H9 (cell line): Measurements from ENCODE around the gene HIPK2. TPM values are rescaled to one million over a fixed set of nuclear protein-coding genes. Genes with fewer than 3 reads are reported as not detected.

Experiments used
- DNase-seq: peaks from one replicate; pipeline ENCODE4 v3.0.0-alpha.2; 2017
- H2AFZ ChIP-seq: one replicate; pipeline ENCODE4 v1.6.1; 2013; ENCODE audit warnings: mild to moderate bottlenecking, low read length, control low read depth, moderate library complexity
- H2AK5ac ChIP-seq: 2 replicates; pipeline ENCODE4 v1.6.1; 2013; ENCODE audit warnings: low read length, control low read depth, mixed read lengths; ENCODE audit not compliant: insufficient read length
- H2BK120ac ChIP-seq: one replicate; pipeline ENCODE4 v1.6.1; 2013; ENCODE audit warnings: low read depth, mild to moderate bottlenecking, low read length, control low read depth, inconsistent platforms; ENCODE audit not compliant: poor library complexity, severe bottlenecking
- H2BK12ac ChIP-seq: 2 replicates; pipeline ENCODE4 v1.6.1; 2013; ENCODE audit warnings: low read length, control low read depth, mixed read lengths, low read depth; ENCODE audit not compliant: insufficient read length
- H2BK15ac ChIP-seq: 2 replicates; pipeline ENCODE4 v1.6.1; 2013; ENCODE audit warnings: low read depth, low read length, control low read depth
- H2BK20ac ChIP-seq: one replicate; pipeline ENCODE4 v1.6.1; 2013; ENCODE audit warnings: low read depth, mild to moderate bottlenecking, low read length, control low read depth, inconsistent platforms; ENCODE audit not compliant: poor library complexity, severe bottlenecking
- H2BK5ac ChIP-seq: 2 replicates; pipeline ENCODE4 v1.6.1; 2013; ENCODE audit warnings: low read length, control low read depth, mixed read lengths; ENCODE audit not compliant: insufficient read length
- H3K14ac ChIP-seq: 2 replicates; pipeline ENCODE4 v1.6.1; 2013; ENCODE audit warnings: low read length, control low read depth; ENCODE audit not compliant: insufficient read depth
- H3K18ac ChIP-seq: 2 replicates; pipeline ENCODE4 v1.6.1; 2013; ENCODE audit warnings: low read depth, mild to moderate bottlenecking, mixed read lengths, low read length, control low read depth; ENCODE audit not compliant: insufficient read length
- H3K23ac ChIP-seq: 2 replicates; pipeline ENCODE4 v1.6.1; 2013; ENCODE audit warnings: low read length, control low read depth, mixed read lengths, low read depth; ENCODE audit not compliant: insufficient read length
- H3K23me2 ChIP-seq: 2 replicates; pipeline ENCODE4 v1.6.1; 2013; ENCODE audit warnings: low read depth, mild to moderate bottlenecking, mixed read lengths, low read length, control low read depth; ENCODE audit not compliant: insufficient read length, poor library complexity, severe bottlenecking
- H3K27ac ChIP-seq: 2 replicates; pipeline ENCODE4 v1.5.1; 2013; ENCODE audit warnings: low read length, control low read depth, mixed read lengths, low read depth; ENCODE audit not compliant: insufficient read length
- H3K27me3 ChIP-seq: 2 replicates; pipeline ENCODE4 v1.6.1; 2013; ENCODE audit warnings: low read length, control low read depth, inconsistent platforms; ENCODE audit not compliant: insufficient read depth
- H3K4ac ChIP-seq: 2 replicates; pipeline ENCODE4 v1.6.1; 2013; ENCODE audit warnings: low read depth, mild to moderate bottlenecking, control low read depth, inconsistent platforms, low read length, moderate library complexity
- H3K4me1 ChIP-seq: 2 replicates; pipeline ENCODE4 v1.6.1; 2013; ENCODE audit warnings: low read length, control low read depth, inconsistent platforms; ENCODE audit not compliant: insufficient read depth
- H3K4me2 ChIP-seq: 2 replicates; pipeline ENCODE4 v1.6.1; 2013; ENCODE audit warnings: low read length, control low read depth, mixed read lengths; ENCODE audit not compliant: insufficient read length, insufficient read depth
- H3K56ac ChIP-seq: 2 replicates; pipeline ENCODE4 v1.6.1; 2013; ENCODE audit warnings: low read depth, mild to moderate bottlenecking, mixed read lengths, low read length, control low read depth; ENCODE audit not compliant: insufficient read length
- H3K79me1 ChIP-seq: 2 replicates; pipeline ENCODE4 v1.6.1; 2013; ENCODE audit warnings: low read depth, mild to moderate bottlenecking, moderate library complexity, low read length, control low read depth, inconsistent platforms; ENCODE audit not compliant: insufficient read depth, poor library complexity, severe bottlenecking
- H3K79me2 ChIP-seq: 2 replicates; pipeline ENCODE4 v1.6.1; 2013; ENCODE audit warnings: low read length, control low read depth, inconsistent platforms; ENCODE audit not compliant: insufficient read depth
- H3K9ac ChIP-seq: 2 replicates; pipeline ENCODE4 v1.6.1; 2013; ENCODE audit warnings: low read length, control low read depth, mixed read lengths; ENCODE audit not compliant: insufficient read length; ENCODE audit errors: extremely low read depth
- H3K9me3 ChIP-seq: one replicate; pipeline ENCODE4 v1.6.1; 2013; ENCODE audit warnings: low read depth, low read length, inconsistent platforms; ENCODE audit not compliant: control insufficient read depth
- H3T11ph ChIP-seq: one replicate; pipeline ENCODE4 v1.6.1; 2013; ENCODE audit warnings: mild to moderate bottlenecking, low read length, control low read depth, inconsistent platforms
- H4K20me1 ChIP-seq: one replicate; pipeline ENCODE4 v1.6.1; 2013; ENCODE audit not compliant: control insufficient read depth, insufficient read length, insufficient read depth
- H4K5ac ChIP-seq: 2 replicates; pipeline ENCODE4 v1.6.1; 2013; ENCODE audit warnings: low read depth, mild to moderate bottlenecking, mixed read lengths, low read length, control low read depth; ENCODE audit not compliant: insufficient read length
- H4K8ac ChIP-seq: replicated peaks from 2 replicates; pipeline ENCODE4 v1.6.1; 2013; ENCODE audit warnings: low read length, control low read depth, mixed read lengths, low read depth; ENCODE audit not compliant: insufficient read length
- H4K91ac ChIP-seq: 2 replicates; pipeline ENCODE4 v1.6.1; 2013; ENCODE audit warnings: low read depth, mild to moderate bottlenecking, moderate library complexity, mixed read lengths, low read length, control low read depth; ENCODE audit not compliant: insufficient read length
- H3K27ac Mint-ChIP-seq, 3 experiments: 2 replicates in 2 of 3; 3 replicates in 1 of 3; pipeline ENCODE4 v1.8.0; 2020 to 2021; ENCODE audit warnings: mixed read lengths in 3 of 3, mild to moderate bottlenecking in 1 of 3, moderate library complexity in 1 of 3
- H3K27me3 Mint-ChIP-seq: 2 replicates; pipeline ENCODE4 v1.8.0; 2021; ENCODE audit warnings: low read depth, mild to moderate bottlenecking, moderate library complexity, mixed read lengths
- H3K36me3 Mint-ChIP-seq, 3 experiments: 2 replicates in 2 of 3; 3 replicates in 1 of 3; pipeline ENCODE4 v1.8.0; 2020 to 2021; ENCODE audit warnings: low read depth in 3 of 3, mixed read lengths in 3 of 3; ENCODE audit not compliant: insufficient read depth in 1 of 3
- H3K4me1 Mint-ChIP-seq, 2 experiments: 2 replicates each; pipeline ENCODE4 v1.8.0; 2020; ENCODE audit warnings: mixed read lengths in 2 of 2
- H3K4me3 Mint-ChIP-seq, 2 experiments: 2 replicates in 1 of 2; 3 replicates in 1 of 2; pipeline ENCODE4 v1.8.0; 2020 to 2021; ENCODE audit warnings: mild to moderate bottlenecking in 2 of 2, mixed read lengths in 2 of 2, moderate library complexity in 1 of 2
- H3K9me3 Mint-ChIP-seq, 2 experiments: 2 replicates in 1 of 2; 3 replicates in 1 of 2; pipeline ENCODE4 v1.8.0; 2020; ENCODE audit warnings: mild to moderate bottlenecking in 2 of 2, mixed read lengths in 2 of 2, moderate library complexity in 1 of 2
- CTCF ChIP-seq: fragments of 200-600 bp; sonication (generic); conservative IDR thresholded peaks from 3 replicates; pipeline ENCODE4 v1.8.0; 2021; ENCODE audit warnings: antibody characterized with exemption, mild to moderate bottlenecking
- WGBS: extraction: QIAGEN DNeasy Blood & Tissue Kit; methylation state at CpG from one replicate; pipeline ENCODE4 v1.1.7; 2013; ENCODE audit warnings: missing lambda C conversion rate, low lambda C conversion rate, mixed read lengths; ENCODE audit not compliant: insufficient read length; ENCODE audit errors: extremely low coverage; 5-methylcytosine and 5-hydroxymethylcytosine counted together
- total RNA-seq: library from RNA; stranded (reverse); gene quantifications from 2 replicates; pipeline ENCODE4 v1.2.1, GENCODE V29; 2021

HIPK2 gene
- total RNA-seq, 1 experiment from 2014 or later = 21.9 TPM

- no peaks in the 10 kb centered on the region for H3K79me2 ChIP-seq
- no peak overlapping the region for H2BK12ac ChIP-seq
These were observed 52.7 kb downstream of the HIPK2 start for GRCh38 chr7:139725077-139725476.

More at GRCh38 chr7:139725077-139725476, 52.7 kb downstream of the HIPK2 start:
- no peak for TF ChIP-seq CTCF
- Histone ChIP-seq H3K79me1 (no peaks in the 10 kb centered on the region), H3K14ac (no peak overlapping the region), H2BK120ac (no peak overlapping the region), H4K5ac (no peak overlapping the region), H2AK5ac (no peak overlapping the region), H2BK5ac (no peak overlapping the region), H3K4ac (no peak overlapping the region), H3K23ac (no peak overlapping the region), H3K56ac (no peak overlapping the region), H4K91ac (no peak overlapping the region), H3K23me2 (no peaks in the 10 kb centered on the region), H3K4me2 (no peak overlapping the region), H3K27ac (no peak overlapping the region), H2BK15ac (no peak overlapping the region), H3T11ph (no peak overlapping the region), H3K18ac (no peak overlapping the region), H4K20me1 (no peaks in the 10 kb centered on the region), H4K8ac (no peak overlapping the region), H2BK20ac (no peak overlapping the region), H3K9me3 (no peaks in the 10 kb centered on the region), H3K27me3 (no peaks in the 10 kb centered on the region), H3K9ac (no peak overlapping the region), H3K4me1 (no peaks in the 10 kb centered on the region; the same call in 1 of the 2 replicates), H2AFZ (no peak overlapping the region)
- H3K27ac Mint-ChIP-seq = 0 out of 7 replicates have a peak overlapping the region, but pooled peaks of 1 of the 3 experiments have one; percentile 34
- H3K36me3 Mint-ChIP-seq = peaks cover 0 to 11% (median 5%) of the 10 kb centered on the region in 3 experiments; a peak in 5 of 7 replicates
- H3K27me3 Mint-ChIP-seq = no peaks in the 10 kb centered on the region
- no peak for DNase-seq
- no peaks in the 10 kb centered on the region; a peak in 1 of 5 replicates for H3K9me3 Mint-ChIP-seq
- WGBS = no CpG with 5 or more reads among the region's 6 CpGs
- H3K4me1 Mint-ChIP-seq = peaks cover 19 to 22% of the 10 kb centered on the region in 2 experiments
- H3K4me3 Mint-ChIP-seq = no peak overlapping the region
